ENCODE measurements around the gene LIX1.
"Not testable (repeated sequence)": the region's sequence is repeated elsewhere in the genome, so short reads cannot be mapped to it uniquely, and the experiment has no call there.

Gene LIX1

DNA sequence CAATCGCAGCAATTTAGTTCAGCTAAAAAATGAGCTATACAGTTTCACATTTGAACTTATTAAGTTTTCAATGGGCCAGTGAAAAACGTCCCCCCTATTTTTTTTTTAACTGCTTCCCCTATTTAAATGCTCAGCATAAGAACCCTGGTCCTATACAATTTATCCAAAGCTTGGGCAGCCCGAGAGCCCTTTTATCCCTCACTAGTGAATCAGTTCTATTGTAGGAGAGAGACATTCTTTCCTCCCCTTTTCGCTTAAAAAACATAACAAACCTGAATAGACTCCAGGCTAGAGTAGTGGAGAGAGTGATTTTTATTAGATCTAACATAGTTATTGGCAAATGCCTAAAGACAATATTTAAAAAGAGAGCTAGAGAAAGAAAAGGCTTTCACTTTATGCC is 1.4 kb downstream of the LIX1 start:
- Histone ChIP-seq H3K4me3 (ENCODE audit: low read depth in 1 of 2, low read length in 2 of 2) (no peak overlapping the region), H3K36me3 (ENCODE audit: control insufficient read depth in 1 of 2, insufficient read depth in 2 of 2, low read length in 2 of 2) (no peaks in the 10 kb centered on the region), H3K4me1 (ENCODE audit: control insufficient read depth in 1 of 2, insufficient read depth in 2 of 2, low read length in 2 of 2) (peaks cover 0 to 5% of the 10 kb centered on the region in 2 donors), H3K9me3 (ENCODE audit: control insufficient read depth in 1 of 2, low read length in 2 of 2) (no peaks in the 10 kb centered on the region), H3K27ac (ENCODE audit: low read length) (no peak overlapping the region), H3K27me3 (ENCODE audit: low read depth, low read length) (no peaks in the 10 kb centered on the region)

DNA sequence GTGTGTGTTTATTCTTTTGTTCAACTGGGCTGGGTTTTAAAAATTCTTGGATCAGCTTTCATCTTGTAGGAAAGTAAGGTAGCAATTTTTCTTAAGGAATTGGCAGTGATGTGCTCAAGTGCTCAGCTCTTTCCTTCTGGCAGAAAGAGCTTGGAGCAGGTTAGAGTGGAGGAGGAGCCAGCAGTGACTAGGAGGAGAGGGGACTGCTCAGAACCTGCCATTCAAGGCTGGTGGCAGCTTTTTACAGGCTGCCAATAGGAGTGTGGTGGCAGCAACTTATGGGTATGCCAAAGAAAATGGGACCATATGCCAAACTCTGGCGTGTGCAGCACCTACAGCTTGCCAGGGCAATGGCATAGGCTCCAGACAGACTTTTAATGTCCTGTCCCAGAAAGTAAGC is 2.2 kb downstream of the LIX1 start:
- H3K4me1 ChIP-seq (ENCODE audit: control insufficient read depth in 1 of 2, insufficient read depth in 2 of 2, low read length in 2 of 2); H3K36me3 ChIP-seq (ENCODE audit: control insufficient read depth in 1 of 2, insufficient read depth in 2 of 2, low read length in 2 of 2); H3K27me3 ChIP-seq (ENCODE audit: low read depth, low read length); H3K27ac ChIP-seq (ENCODE audit: low read length); H3K9me3 ChIP-seq (ENCODE audit: control insufficient read depth in 1 of 2, low read length in 2 of 2); H3K4me3 ChIP-seq (ENCODE audit: low read depth in 1 of 2, low read length in 2 of 2): not testable (repeated sequence)

DNA sequence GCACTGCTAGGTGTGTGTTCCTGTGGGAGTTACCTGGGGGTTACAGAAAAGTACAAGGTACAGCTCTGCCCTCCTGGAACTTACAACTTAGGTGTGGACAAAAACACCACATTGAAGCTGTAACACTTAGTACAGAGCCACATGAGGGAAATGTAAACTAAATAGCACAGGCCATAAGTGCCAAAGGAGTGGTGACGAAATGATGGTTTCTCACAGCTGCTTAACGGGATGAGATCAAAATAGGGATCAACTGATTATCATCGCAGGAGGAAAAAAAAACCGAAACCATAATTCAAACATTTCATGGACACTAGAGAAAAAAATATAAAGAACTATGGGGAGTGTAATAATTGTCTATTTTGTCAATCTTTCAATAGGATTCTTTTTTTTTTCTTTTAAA is 5.9 kb downstream of the LIX1 start:
- no peak overlapping the region for H3K27ac ChIP-seq (ENCODE audit: low read length)
- H3K36me3 ChIP-seq (ENCODE audit: control insufficient read depth in 1 of 2, insufficient read depth in 2 of 2, low read length in 2 of 2) = no peaks in the 10 kb centered on the region
- no peaks in the 10 kb centered on the region for H3K4me1 ChIP-seq (ENCODE audit: control insufficient read depth in 1 of 2, insufficient read depth in 2 of 2, low read length in 2 of 2)
- no peaks in the 10 kb centered on the region for H3K27me3 ChIP-seq (ENCODE audit: low read depth, low read length)
- H3K9me3 ChIP-seq (ENCODE audit: control insufficient read depth in 1 of 2, low read length in 2 of 2) = no peaks in the 10 kb centered on the region
- H3K4me3 ChIP-seq (ENCODE audit: low read depth in 1 of 2, low read length in 2 of 2) = no peak overlapping the region

DNA sequence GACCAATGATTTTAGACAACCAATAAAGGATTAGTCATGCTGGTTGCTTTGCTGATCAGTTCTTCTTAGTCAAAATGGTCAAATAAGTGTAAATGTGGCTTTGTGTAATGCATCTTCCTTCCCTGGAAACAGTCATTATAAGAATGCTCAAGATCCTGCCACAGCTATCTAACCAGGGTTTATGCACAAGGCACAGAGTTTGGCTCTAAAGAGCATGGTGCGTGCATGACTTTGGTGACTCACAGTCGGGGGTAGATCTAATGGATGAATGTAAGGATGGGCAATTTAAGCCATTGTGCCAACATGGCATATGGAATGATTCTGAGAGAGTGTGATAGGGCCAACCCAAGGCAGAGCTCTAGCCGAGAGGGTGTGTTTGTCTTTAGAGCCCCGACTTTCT is 6.5 kb downstream of the LIX1 start:
- no peaks in the 10 kb centered on the region for H3K9me3 ChIP-seq (ENCODE audit: control insufficient read depth in 1 of 2, low read length in 2 of 2)
- no peaks in the 10 kb centered on the region for H3K27me3 ChIP-seq (ENCODE audit: low read depth, low read length)
- no peak overlapping the region for H3K4me3 ChIP-seq (ENCODE audit: low read depth in 1 of 2, low read length in 2 of 2)
- H3K4me1 ChIP-seq (ENCODE audit: control insufficient read depth in 1 of 2, insufficient read depth in 2 of 2, low read length in 2 of 2) = no peaks in the 10 kb centered on the region
- H3K27ac ChIP-seq (ENCODE audit: low read length) = no peak overlapping the region
- H3K36me3 ChIP-seq (ENCODE audit: control insufficient read depth in 1 of 2, insufficient read depth in 2 of 2, low read length in 2 of 2) = no peaks in the 10 kb centered on the region

DNA sequence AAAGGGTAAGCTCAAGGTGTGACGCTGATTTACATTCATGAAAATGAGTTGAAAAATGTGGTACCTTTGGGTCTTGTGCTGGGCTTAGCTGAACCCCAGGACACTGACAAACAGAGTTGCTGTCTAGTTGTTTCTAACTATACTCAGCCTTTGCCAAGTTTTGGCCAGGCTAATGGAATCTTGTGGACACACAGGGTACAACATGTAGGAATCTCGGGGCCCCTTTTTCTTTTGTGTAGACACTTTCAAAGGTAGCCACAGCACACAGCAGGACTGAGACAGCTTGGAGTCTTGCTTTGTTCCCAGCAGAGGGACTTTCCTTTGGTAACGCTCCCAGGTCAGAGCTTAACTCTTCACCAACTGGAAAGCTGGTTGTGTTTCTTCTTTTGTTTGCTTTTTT is 7.8 kb downstream of the LIX1 start:
- no peaks in the 10 kb centered on the region for H3K27me3 ChIP-seq (ENCODE audit: low read depth, low read length)
- no peak overlapping the region for H3K27ac ChIP-seq (ENCODE audit: low read length)
- no peaks in the 10 kb centered on the region for H3K9me3 ChIP-seq (ENCODE audit: control insufficient read depth in 1 of 2, low read length in 2 of 2)
- H3K4me3 ChIP-seq (ENCODE audit: low read depth in 1 of 2, low read length in 2 of 2) = no peak overlapping the region
- no peaks in the 10 kb centered on the region for H3K4me1 ChIP-seq (ENCODE audit: control insufficient read depth in 1 of 2, insufficient read depth in 2 of 2, low read length in 2 of 2)
- H3K36me3 ChIP-seq (ENCODE audit: control insufficient read depth in 1 of 2, insufficient read depth in 2 of 2, low read length in 2 of 2) = no peaks in the 10 kb centered on the region

DNA sequence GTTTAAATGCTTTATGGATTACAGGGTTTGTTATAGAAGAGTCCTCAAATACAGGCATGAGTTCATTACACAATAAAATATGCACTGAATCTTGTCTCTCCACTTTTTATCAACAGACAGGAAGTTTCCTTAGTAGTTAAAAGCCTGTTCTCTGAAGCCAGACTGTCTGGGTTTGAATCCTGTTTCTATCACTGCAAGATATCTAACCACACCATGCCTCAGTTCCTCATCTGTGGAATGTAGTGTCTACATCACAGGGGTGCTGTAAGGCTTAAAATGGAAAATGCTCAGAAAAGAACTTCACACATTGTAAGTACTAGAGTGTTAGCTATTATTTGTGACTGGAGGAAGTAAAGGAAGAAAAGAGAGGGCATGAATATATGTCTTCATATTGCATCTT is 9.3 kb downstream of the LIX1 start:
- no peaks in the 10 kb centered on the region for H3K36me3 ChIP-seq (ENCODE audit: control insufficient read depth in 1 of 2, insufficient read depth in 2 of 2, low read length in 2 of 2)
- H3K27ac ChIP-seq (ENCODE audit: low read length) = no peak overlapping the region
- no peaks in the 10 kb centered on the region for H3K4me1 ChIP-seq (ENCODE audit: control insufficient read depth in 1 of 2, insufficient read depth in 2 of 2, low read length in 2 of 2)
- no peak overlapping the region for H3K4me3 ChIP-seq (ENCODE audit: low read depth in 1 of 2, low read length in 2 of 2)
- no peaks in the 10 kb centered on the region for H3K27me3 ChIP-seq (ENCODE audit: low read depth, low read length)
- H3K9me3 ChIP-seq (ENCODE audit: control insufficient read depth in 1 of 2, low read length in 2 of 2) = no peaks in the 10 kb centered on the region

DNA sequence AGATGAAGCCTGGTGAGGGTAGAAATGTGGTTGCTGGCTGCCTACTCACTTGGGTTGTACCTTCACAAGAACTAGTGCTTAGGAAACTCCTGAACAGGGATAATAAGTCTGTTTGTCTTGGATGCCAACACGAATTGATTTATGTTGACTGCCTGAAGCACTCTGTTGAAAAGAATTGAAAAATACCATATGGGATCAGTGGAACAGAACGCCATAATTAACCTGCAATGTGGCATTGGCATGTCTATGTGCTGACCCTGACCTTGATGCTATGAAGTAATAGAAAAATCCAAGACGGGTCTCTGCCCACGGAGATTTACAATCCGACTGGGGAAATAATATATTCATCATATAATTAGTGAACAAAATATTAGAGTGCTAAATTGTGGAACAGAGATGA is 10.5 kb downstream of the LIX1 start:
- Histone ChIP-seq H3K27me3 (ENCODE audit: low read depth, low read length) (no peaks in the 10 kb centered on the region), H3K9me3 (ENCODE audit: control insufficient read depth in 1 of 2, low read length in 2 of 2) (no peaks in the 10 kb centered on the region), H3K4me1 (ENCODE audit: control insufficient read depth in 1 of 2, insufficient read depth in 2 of 2, low read length in 2 of 2) (no peaks in the 10 kb centered on the region)

DNA sequence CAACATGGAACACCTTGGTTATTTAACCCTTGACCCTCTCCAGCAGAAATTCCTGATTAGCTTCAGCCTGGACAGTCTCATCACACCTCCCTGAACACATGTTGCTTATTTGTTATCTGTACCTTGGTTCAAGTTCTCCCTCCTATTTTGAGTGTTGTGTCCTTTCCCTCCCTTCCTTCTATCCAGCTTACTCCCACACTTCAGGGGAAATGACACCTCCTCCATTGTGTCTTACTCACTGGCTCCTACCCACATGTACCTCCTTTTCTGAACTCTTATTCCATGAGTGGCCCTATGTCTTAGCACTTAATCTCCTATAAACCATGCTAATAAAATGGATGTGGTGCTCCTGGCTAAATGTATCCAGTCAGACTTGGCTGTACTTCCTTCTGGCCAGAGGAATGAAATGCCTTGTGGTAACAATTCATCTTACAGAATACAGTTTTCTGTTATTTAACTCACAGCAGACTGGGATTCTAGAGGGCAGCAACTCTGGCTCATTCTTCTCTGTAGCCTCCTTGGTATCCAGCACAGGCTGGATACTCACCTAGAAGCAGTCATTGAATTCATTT is 11.2 kb downstream of the LIX1 start:
- Histone ChIP-seq H3K4me1 (ENCODE audit: control insufficient read depth in 1 of 2, insufficient read depth in 2 of 2, low read length in 2 of 2) (no peaks in the 10 kb centered on the region), H3K4me3 (ENCODE audit: low read depth in 1 of 2, low read length in 2 of 2) (no peak overlapping the region), H3K9me3 (ENCODE audit: control insufficient read depth in 1 of 2, low read length in 2 of 2) (no peaks in the 10 kb centered on the region)

More for the DNA sequence above, 10.5 kb downstream of the LIX1 start:
- no peaks in the 10 kb centered on the region for H3K36me3 ChIP-seq (ENCODE audit: control insufficient read depth in 1 of 2, insufficient read depth in 2 of 2, low read length in 2 of 2)
- no peak overlapping the region for H3K27ac ChIP-seq (ENCODE audit: low read length)
- H3K4me3 ChIP-seq (ENCODE audit: low read depth in 1 of 2, low read length in 2 of 2) = no peak overlapping the region

DNA sequence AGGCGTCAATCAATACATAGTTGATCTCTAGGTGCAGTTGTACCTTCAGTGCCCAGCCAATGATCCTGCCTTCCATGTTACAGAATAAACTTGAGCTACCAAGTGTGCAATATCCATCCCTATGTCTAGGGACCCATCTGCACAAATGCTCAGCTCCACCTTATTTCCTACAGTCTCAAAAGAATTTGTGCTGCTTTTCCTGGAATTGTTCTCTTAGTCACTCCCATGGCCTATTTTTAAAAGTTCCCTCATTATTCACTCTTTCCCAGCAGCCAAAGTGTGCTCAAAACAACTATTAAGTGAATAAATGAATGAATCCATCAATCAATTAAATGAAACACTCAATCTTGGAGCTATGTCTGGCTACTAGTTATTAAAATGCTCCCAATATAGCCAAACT is 14.7 kb downstream of the LIX1 start:
- no peak overlapping the region for H3K27ac ChIP-seq (ENCODE audit: low read length)
- H3K27me3 ChIP-seq (ENCODE audit: low read depth, low read length) = no peaks in the 10 kb centered on the region
- H3K4me3 ChIP-seq (ENCODE audit: low read depth in 1 of 2, low read length in 2 of 2) = no peak overlapping the region
- H3K9me3 ChIP-seq (ENCODE audit: control insufficient read depth in 1 of 2, low read length in 2 of 2) = no peaks in the 10 kb centered on the region
- no peaks in the 10 kb centered on the region for H3K4me1 ChIP-seq (ENCODE audit: control insufficient read depth in 1 of 2, insufficient read depth in 2 of 2, low read length in 2 of 2)
- no peaks in the 10 kb centered on the region for H3K36me3 ChIP-seq (ENCODE audit: control insufficient read depth in 1 of 2, insufficient read depth in 2 of 2, low read length in 2 of 2)

More for the DNA sequence above, 11.2 kb downstream of the LIX1 start:
- Histone ChIP-seq H3K27ac (ENCODE audit: low read length) (no peak overlapping the region), H3K27me3 (ENCODE audit: low read depth, low read length) (no peaks in the 10 kb centered on the region), H3K36me3 (ENCODE audit: control insufficient read depth in 1 of 2, insufficient read depth in 2 of 2, low read length in 2 of 2) (no peaks in the 10 kb centered on the region)

DNA sequence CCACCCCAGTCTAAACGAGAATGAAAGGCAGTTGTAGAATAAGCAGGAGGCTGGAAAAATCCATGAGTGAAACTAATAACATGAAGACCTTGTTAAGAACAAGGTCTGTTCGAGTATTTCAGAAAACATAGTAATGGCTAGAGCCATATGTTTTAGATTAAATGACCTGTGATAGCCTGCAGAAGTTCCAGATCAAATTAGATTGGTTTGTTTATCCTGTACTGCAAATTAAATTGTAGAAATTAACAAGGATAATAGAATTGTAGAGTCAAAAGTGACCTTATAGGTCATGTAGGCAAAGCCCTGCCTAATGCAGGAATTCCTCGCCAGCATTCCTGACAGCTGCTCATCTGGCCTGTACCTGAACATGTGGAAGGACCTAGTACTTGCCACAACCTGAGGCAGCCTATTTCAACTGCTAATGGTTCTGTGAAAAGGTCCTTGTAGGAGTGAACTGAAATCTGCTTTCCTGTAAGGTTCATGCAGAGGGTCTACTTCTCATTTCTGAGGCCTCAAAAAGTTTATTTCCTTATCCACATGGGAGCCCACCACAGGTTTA is 17.2 kb downstream of the LIX1 start:
- Histone ChIP-seq H3K4me3 (ENCODE audit: low read depth in 1 of 2, low read length in 2 of 2) (no peak overlapping the region), H3K36me3 (ENCODE audit: control insufficient read depth in 1 of 2, insufficient read depth in 2 of 2, low read length in 2 of 2) (no peaks in the 10 kb centered on the region), H3K27me3 (ENCODE audit: low read depth, low read length) (no peaks in the 10 kb centered on the region), H3K4me1 (ENCODE audit: control insufficient read depth in 1 of 2, insufficient read depth in 2 of 2, low read length in 2 of 2) (no peaks in the 10 kb centered on the region), H3K9me3 (ENCODE audit: control insufficient read depth in 1 of 2, low read length in 2 of 2) (no peaks in the 10 kb centered on the region), H3K27ac (ENCODE audit: low read length) (no peak overlapping the region)

DNA sequence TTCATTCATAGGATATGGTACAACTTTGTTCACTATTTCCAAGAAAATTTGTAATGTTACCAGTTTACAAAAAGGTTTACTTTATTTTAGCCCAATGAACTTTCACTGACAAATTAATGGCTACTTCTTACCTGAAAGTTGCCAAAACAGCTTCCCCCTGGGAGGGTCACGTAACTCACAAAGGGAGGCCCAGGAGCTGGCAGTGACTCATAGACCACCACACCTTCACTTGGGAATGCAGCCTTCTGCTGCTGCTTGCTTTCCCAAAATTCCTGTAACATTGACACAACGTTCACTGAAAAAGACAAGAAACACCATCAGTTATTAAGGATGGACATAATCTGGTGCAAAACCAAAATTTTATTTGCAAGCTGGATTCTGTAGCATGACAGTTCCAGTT is 18.1 kb downstream of the LIX1 start:
- Histone ChIP-seq H3K36me3 (ENCODE audit: control insufficient read depth in 1 of 2, insufficient read depth in 2 of 2, low read length in 2 of 2) (no peaks in the 10 kb centered on the region), H3K27me3 (ENCODE audit: low read depth, low read length) (no peaks in the 10 kb centered on the region), H3K4me1 (ENCODE audit: control insufficient read depth in 1 of 2, insufficient read depth in 2 of 2, low read length in 2 of 2) (no peaks in the 10 kb centered on the region), H3K27ac (ENCODE audit: low read length) (no peak overlapping the region), H3K4me3 (ENCODE audit: low read depth in 1 of 2, low read length in 2 of 2) (no peak overlapping the region), H3K9me3 (ENCODE audit: control insufficient read depth in 1 of 2, low read length in 2 of 2) (no peaks in the 10 kb centered on the region)

DNA sequence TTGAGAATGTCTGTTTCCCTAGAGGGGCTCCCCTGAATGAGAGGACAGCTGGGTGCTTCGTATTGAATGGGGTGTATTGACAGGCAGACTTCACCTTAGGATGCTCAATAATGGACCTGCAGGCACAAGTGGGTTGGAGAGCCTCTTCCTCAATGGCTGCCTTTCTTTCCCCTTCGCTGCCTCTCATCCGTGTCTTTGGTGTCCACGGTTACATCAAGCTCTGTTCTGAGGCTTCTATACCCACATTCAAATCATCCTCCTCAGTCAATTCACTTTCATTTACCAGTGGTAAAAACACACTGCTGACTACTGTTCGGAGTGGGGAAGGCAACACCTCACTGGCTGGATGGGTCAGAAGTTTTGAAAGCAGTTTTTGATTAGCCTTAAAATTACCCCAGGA is 20.6 kb downstream of the LIX1 start:
- H3K27me3 ChIP-seq (ENCODE audit: low read depth, low read length) = no peaks in the 10 kb centered on the region
- no peaks in the 10 kb centered on the region for H3K4me1 ChIP-seq (ENCODE audit: control insufficient read depth in 1 of 2, insufficient read depth in 2 of 2, low read length in 2 of 2)
- H3K9me3 ChIP-seq (ENCODE audit: control insufficient read depth in 1 of 2, low read length in 2 of 2) = no peaks in the 10 kb centered on the region
- no peak overlapping the region for H3K4me3 ChIP-seq (ENCODE audit: low read depth in 1 of 2, low read length in 2 of 2)
- no peak overlapping the region for H3K27ac ChIP-seq (ENCODE audit: low read length)
- no peaks in the 10 kb centered on the region for H3K36me3 ChIP-seq (ENCODE audit: control insufficient read depth in 1 of 2, insufficient read depth in 2 of 2, low read length in 2 of 2)
